Measurements from ENCODE around the gene RASSF10. TPM values are rescaled to one million over a fixed set of nuclear protein-coding genes. Genes with fewer than 3 reads are reported as not detected.

The RASSF10 gene
- total and polyA plus RNA-seq, 2 donors (not counting 1 experiment from before 2014, with no cell fraction given) = not detected

GRCh38 chr11:13015753-13016152 lies 6.6 kb downstream of the RASSF10 start:
- Histone ChIP-seq H3K27me3 (replicated peaks in 1 of 4; ENCODE audit: control extremely low read depth in 1 of 4, control insufficient read depth in 3 of 4, insufficient read depth in 4 of 4, low read length in 3 of 4) (peaks cover 0 to 15% (median 8%) of the 10 kb centered on the region in 4 experiments), H3K4me1 (ENCODE audit: control insufficient read depth in 2 of 2, insufficient read depth in 2 of 2, low read length in 2 of 2) (no peaks in the 10 kb centered on the region), H3K79me2 (ENCODE audit: control insufficient read depth, insufficient read depth, low read length) (no peaks in the 10 kb centered on the region), H3K9me3 (ENCODE audit: control extremely low read depth in 1 of 3, control insufficient read depth in 2 of 3, insufficient read depth in 1 of 3, low read length in 2 of 3) (no peaks in the 10 kb centered on the region), H4K20me1 (ENCODE audit: control insufficient read depth, insufficient read depth, low read length, poor library complexity, severe bottlenecking) (no peaks in the 10 kb centered on the region), H3K9ac (ENCODE audit: low read length) (no peak overlapping the region), H3K4me2 (replicated peaks; ENCODE audit: low read depth, low read length, poor library complexity, severe bottlenecking) (no peak overlapping the region), H3K36me3 (replicated peaks in 1 of 2; ENCODE audit: control extremely low read depth in 1 of 2, control insufficient read depth in 1 of 2, extremely low read depth in 1 of 2, insufficient read depth in 2 of 2, low read length in 1 of 2) (no peaks in the 10 kb centered on the region), H2AFZ (ENCODE audit: insufficient read depth, low read depth, low read length, poor library complexity, severe bottlenecking) (no peak overlapping the region), H3K4me3 (ENCODE audit: control extremely low read depth in 1 of 5, extremely low read depth in 1 of 5, insufficient read depth in 1 of 5, low read depth in 2 of 5, low read length in 4 of 5) (no peak overlapping the region), H3K27ac (ENCODE audit: low read length in 2 of 2) (no peak overlapping the region)
- ChIA-PET POLR2A (no interaction called here), CTCF (no interaction called here)
- DNase-seq (no peak), ATAC-seq (ENCODE audit: low read depth) (no peak)
- TF ChIP-seq CTCF (IDR thresholded peaks at IDR 0.05) = no peak
- TF ChIP-seq EZH2 (IDR thresholded peaks at IDR 0.05; ENCODE audit: borderline replicate concordance, insufficient read depth, low read depth, low read length, poor library complexity, severe bottlenecking) = no peak
- 81% methylated on average over 6 of the region's 6 CpGs for WGBS (ENCODE audit: insufficient coverage)
- no peaks in the 10 kb centered on the region for H3K4me1 Mint-ChIP-seq
- no peak overlapping the region for H3K4me3 Mint-ChIP-seq
- intact Hi-C loops (cut with micrococcal nuclease) = no loop called here
- no peaks in the 10 kb centered on the region for H3K9me3 Mint-ChIP-seq (ENCODE audit: insufficient read depth)
- peaks cover 39% of the 10 kb centered on the region for H3K27me3 Mint-ChIP-seq
- no peak overlapping the region for H3K27ac Mint-ChIP-seq

GRCh38 chr11:13016415-13016814 lies 7.3 kb downstream of the RASSF10 start:
- no peaks in the 10 kb centered on the region for H3K9me3 Mint-ChIP-seq (ENCODE audit: insufficient read depth)
- Histone ChIP-seq H3K4me3 (ENCODE audit: control extremely low read depth in 1 of 5, extremely low read depth in 1 of 5, insufficient read depth in 1 of 5, low read depth in 2 of 5, low read length in 4 of 5) (no peak overlapping the region), H3K4me1 (ENCODE audit: control insufficient read depth in 2 of 2, insufficient read depth in 2 of 2, low read length in 2 of 2) (no peaks in the 10 kb centered on the region), H4K20me1 (ENCODE audit: control insufficient read depth, insufficient read depth, low read length, poor library complexity, severe bottlenecking) (no peaks in the 10 kb centered on the region), H3K36me3 (replicated peaks in 1 of 2; ENCODE audit: control extremely low read depth in 1 of 2, control insufficient read depth in 1 of 2, extremely low read depth in 1 of 2, insufficient read depth in 2 of 2, low read length in 1 of 2) (no peaks in the 10 kb centered on the region), H3K27ac (ENCODE audit: low read length in 2 of 2) (no peak overlapping the region), H3K4me2 (replicated peaks; ENCODE audit: low read depth, low read length, poor library complexity, severe bottlenecking) (no peak overlapping the region), H2AFZ (ENCODE audit: insufficient read depth, low read depth, low read length, poor library complexity, severe bottlenecking) (no peak overlapping the region), H3K9ac (ENCODE audit: low read length) (no peak overlapping the region), H3K79me2 (ENCODE audit: control insufficient read depth, insufficient read depth, low read length) (no peaks in the 10 kb centered on the region), H3K27me3 (replicated peaks in 1 of 4; ENCODE audit: control extremely low read depth in 1 of 4, control insufficient read depth in 3 of 4, insufficient read depth in 4 of 4, low read length in 3 of 4) (peaks cover 0 to 11% (median 5%) of the 10 kb centered on the region in 4 experiments), H3K9me3 (ENCODE audit: control extremely low read depth in 1 of 3, control insufficient read depth in 2 of 3, insufficient read depth in 1 of 3, low read length in 2 of 3) (no peaks in the 10 kb centered on the region)
- TF ChIP-seq EZH2 (IDR thresholded peaks at IDR 0.05; ENCODE audit: borderline replicate concordance, insufficient read depth, low read depth, low read length, poor library complexity, severe bottlenecking) = no peak
- TF ChIP-seq CTCF (IDR thresholded peaks at IDR 0.05) = no peak
- no peak overlapping the region for H3K4me3 Mint-ChIP-seq
- DNase-seq = no peak
- intact Hi-C loops (cut with micrococcal nuclease) = no loop called here
- no peaks in the 10 kb centered on the region for H3K4me1 Mint-ChIP-seq
- H3K27ac Mint-ChIP-seq = no peak overlapping the region
- CTCF ChIA-PET = no interaction called here
- POLR2A ChIA-PET = no interaction called here
- no peak for ATAC-seq (ENCODE audit: low read depth)
- peaks cover 34% of the 10 kb centered on the region for H3K27me3 Mint-ChIP-seq

Measured in B cell (primary cell).